LHCN-M2 (cell line): ENCODE measurements around the gene ZNF385D. TPM values are rescaled to one million over a fixed set of nuclear protein-coding genes. Genes with fewer than 3 reads are reported as not detected.

Experiments
- DNase-seq: peaks from one replicate; pipeline ENCODE4 v3.0.0-alpha.2; 2012; ENCODE audit warnings: low read depth
- polyA plus RNA-seq: library from polyadenylated mRNA; unstranded; fragments of >200 nt; gene quantifications from one replicate; pipeline ENCODE4 v1.2.1, GENCODE V29; 2012; ENCODE audit warnings: missing spikeins
- total RNA-seq: library from RNA; depleted of rRNA; stranded (reverse); fragments of >200 nt; gene quantifications from 2 replicates; pipeline ENCODE4 v1.2.3, GENCODE V29; 2014; rRNA removed

ZNF385D gene, protein sequence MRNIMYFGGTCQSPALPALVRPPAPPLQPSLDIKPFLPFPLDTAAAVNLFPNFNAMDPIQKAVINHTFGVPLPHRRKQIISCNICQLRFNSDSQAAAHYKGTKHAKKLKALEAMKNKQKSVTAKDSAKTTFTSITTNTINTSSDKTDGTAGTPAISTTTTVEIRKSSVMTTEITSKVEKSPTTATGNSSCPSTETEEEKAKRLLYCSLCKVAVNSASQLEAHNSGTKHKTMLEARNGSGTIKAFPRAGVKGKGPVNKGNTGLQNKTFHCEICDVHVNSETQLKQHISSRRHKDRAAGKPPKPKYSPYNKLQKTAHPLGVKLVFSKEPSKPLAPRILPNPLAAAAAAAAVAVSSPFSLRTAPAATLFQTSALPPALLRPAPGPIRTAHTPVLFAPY
- total RNA-seq = 3.9 and 10.6 TPM in 2 replicates
- polyA plus RNA-seq = 3.9 TPM

DNA sequence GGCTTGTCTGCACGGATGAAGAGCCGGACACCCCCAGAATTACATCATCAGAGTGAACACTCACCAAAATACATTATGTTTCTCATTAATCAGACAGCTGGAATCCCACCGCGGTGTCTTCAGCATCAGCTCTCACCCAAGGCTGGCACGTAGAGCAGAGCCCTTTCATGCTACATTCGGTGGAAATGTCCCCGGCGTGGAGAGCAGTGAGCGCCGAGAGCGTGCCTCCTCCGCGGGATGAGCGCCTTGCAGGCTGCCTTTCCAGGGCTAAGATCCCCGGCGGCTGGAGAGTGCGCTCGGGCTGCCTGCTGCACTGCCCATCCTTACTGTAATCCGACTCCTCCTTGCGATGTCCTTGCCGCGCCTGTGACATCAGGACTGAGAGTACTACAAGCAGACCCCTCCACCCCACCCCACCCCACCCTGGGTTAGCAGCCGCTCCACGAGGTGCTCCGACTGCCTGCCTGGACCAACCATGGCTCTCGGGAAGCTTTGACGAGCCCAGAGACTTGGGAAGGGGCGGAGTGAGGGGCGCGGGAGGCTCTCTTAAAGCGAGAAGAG is at the start of gene ZNF385D:
Gene ZNF385D, minus strand, starts transcription at position 380 of the 561 bp plus-strand sequence. Its CDS starts 294 bp downstream, at position 86.
- peak; percentile 88 for DNase-seq

DNA sequence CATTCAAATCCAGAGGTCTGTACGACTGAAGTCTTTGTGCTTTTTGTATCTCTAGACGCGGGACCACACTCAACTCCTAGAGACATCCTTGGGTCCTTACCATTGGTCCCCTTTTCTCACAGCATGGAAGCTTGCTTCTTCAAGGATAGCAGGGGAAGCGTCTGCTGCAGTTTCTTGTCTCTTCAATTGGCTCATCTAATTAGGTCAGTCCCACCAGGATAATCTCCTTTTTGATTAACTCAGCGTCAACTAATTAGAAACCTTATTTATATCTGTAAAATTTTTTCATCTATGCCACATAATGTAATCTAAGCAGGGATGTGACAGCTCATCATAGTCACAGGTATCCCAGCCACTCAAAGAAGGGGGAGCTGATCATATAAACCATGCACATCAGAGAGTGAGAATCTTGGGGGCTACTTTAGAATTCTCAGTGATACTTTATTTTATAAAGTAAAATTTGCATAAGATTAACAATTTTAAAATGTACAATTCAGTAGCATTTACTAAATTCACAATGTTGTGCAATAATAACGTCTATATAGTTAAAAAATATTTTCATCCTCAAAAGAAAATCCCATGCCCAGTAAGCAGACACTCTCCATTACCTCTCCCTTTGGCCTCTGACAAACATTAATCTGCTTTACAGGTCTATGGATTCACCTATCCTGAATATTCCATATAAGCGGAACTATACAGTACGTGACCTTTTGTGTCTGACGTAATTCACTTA is 47.5 kb upstream of the ZNF385D start:
- DNase-seq = no peak

DNA sequence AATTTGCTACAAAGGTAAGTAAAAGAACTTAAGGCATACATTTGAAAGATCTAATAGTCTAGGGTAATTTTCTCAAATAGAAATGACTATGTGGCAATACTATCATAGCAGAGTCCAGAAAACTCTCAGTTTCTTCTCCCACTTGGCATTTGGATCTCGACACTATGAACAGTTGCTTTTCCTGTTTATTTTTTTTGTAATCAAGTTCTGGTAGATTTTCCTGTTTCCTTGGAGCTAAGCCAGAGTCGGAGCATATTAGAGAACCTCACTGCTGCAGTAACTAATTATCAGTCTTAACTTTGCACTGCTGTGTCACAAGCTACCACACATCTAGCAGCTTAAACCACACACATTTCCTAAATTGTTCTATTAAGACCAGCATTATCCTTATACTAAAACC is 44.9 kb upstream of the ZNF385D start:
- peak; percentile 8 for DNase-seq

DNA sequence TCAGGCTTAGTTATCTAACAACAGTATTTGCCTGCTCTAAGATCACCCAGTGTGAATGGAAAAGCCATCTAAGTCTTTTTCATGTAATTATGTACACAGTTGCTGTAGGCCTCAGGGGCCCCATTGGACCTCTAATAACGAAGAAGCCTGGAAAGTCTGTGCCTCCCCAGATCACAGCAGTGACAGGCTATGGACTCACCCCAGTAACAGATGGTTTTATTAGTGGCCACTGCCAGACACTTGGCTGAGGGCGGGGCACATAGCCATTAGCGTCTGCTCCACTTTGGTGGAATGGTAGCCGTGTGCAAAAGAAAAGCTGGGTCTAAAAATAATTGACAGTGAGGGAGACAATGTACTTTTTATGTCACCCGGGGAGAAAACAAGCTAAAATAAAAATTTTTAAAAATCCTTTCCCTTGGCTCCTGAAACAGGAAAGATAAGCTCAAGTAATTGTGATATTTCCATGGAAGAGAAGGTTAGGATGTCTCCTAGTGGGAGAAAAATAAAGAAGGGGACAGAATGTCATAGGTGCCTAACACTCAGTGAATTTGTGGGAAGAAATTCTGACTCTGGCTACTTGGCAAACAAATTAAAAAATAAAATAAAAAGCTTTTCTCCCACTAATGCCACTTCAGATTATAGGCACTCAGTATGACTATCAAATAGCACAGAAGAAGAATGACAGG is 44.3 kb upstream of the ZNF385D start:
- peak; percentile 37 for DNase-seq

DNA sequence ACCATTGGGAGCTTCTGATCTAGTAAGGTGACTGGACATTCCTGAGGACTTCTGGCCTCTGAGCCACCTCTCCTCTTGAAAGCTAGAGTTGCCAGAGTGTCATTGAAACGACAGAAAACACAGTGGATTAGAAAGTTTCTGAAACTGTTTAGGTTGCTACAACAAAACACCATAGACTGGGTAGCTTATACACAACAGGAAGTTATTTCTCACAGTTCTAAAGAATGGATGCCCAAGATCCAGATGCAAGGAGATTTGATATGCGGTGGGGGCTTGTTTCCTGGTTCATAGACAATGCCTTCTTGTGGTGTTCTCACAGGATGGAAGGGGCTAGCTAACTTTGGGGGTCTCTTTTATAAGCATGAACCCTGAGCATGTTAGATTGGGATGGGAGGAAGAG is 43.3 kb upstream of the ZNF385D start:
- DNase-seq = no peak

DNA sequence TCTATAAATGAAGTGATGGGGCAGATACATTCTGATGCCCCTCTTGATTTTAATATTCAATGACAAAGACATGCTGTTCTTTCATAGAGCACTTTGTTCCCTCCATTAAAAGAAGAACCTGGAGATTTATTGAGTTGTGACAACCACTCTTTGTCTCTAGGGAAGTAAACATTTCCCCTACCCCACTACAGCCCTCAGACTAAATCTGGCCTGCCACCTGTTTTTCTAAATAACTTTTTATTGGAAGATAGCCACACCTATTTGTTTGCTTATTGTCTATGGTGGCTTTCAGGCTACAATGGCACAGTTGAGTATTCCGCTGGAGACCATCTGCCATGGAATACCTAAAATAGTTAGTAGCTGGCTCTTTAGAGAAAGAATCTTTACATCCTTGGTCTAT is 41.2 kb upstream of the ZNF385D start:
- no peak for DNase-seq

DNA sequence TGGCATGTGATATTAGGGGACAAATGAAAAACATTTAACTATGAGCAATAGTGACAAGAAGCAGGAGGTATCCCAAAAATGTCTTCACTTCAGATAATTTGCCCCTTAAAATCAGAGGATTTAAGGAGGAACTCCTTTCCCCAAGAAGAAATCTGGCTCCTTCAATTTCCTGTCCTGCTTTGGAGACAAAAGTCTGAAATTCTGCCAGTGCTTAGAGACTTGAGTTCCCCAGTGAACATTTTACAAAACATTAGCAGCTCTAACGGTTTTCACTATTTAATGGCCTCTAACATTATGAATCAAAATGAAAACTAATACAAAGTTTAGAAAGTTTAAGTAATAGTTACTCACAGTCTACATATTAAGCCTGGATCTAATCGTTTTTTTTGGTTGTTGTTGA is 40.3 kb upstream of the ZNF385D start:
- DNase-seq = no peak

DNA sequence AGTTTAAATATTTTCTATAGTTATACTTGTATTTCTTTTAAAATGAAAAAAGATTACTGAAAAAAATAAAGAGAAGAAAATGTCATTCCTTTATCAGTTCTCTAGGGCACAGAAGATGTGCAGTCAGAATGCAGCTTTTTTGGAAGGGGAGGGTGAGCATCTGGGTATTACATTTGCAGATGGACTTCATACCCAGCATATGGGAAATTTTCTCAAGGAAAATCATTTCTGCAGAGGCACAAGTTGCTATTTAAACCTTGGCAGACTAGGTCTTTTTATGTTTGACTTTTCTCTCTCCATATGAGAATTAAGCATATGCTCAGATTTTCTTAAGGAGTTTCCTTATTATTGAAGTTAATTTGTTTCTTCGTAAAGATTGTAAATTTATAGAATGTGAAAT is 39.5 kb upstream of the ZNF385D start:
- DNase-seq = no peak

DNA sequence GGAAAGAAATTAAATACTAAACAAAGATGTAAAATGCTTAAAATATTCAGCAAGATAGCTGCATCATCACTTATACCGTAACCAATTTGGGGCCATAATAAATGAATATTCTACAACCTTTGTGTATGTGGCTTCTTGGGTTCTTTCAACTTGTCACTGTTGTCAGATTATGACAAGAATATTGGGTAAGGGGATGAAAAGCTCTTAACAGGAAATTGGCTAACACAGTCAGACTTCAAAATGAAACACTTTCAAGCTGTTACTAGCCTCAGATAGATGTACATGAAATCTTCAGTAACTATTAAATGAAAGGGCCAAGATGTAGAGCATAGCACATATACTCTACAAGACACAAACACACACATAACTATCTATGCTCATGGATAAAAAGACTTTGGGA is 38.7 kb upstream of the ZNF385D start:
- DNase-seq = no peak

DNA sequence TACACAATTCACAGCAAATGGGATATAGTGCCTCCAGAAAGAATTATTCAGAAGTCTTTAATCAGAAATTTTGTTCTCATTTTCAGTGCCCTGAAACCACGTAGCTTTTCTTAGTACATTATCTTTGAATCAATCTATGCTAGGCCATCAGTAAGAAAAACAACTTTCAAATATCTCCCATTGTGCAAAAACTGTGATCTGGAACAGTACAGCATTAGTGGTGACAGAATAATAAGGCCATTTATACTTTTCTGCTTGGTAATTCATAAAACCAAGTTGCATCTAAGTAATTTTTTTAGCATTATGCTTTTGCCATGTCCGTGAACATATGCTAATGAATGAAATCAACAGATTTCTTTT is 35.4 kb upstream of the ZNF385D start:
- DNase-seq = no peak

DNA sequence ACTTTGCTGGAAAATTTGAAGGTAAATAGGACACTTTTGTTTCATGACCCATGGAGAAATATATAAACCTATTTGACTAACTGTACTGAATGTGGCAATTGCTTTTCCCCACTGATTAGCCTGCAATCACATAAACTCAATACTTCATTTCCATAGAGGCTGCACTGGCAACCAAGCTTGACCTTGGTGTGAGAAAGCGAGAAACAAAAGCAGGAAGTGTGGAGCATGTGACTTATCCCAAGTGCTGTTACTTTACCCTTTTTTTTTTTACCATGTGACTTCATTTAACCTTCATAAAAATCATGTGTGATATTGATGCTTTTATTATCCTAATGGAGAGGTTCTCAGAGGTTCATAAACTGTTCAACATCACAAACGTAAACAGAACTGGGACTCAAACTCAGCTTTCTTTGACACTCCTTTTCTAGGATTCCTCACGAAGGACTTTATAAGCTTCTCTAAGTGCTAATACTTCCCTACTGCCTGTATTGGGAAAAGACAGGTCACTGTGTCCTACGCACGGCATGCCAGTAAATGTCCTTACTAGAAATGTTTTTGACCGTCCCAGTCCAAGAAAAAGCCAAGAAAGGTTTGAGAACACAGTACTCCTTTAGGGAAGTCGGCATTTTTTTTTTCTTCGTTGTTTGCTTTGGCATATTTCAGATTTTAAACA is 34.9 kb upstream of the ZNF385D start:
- no peak for DNase-seq

DNA sequence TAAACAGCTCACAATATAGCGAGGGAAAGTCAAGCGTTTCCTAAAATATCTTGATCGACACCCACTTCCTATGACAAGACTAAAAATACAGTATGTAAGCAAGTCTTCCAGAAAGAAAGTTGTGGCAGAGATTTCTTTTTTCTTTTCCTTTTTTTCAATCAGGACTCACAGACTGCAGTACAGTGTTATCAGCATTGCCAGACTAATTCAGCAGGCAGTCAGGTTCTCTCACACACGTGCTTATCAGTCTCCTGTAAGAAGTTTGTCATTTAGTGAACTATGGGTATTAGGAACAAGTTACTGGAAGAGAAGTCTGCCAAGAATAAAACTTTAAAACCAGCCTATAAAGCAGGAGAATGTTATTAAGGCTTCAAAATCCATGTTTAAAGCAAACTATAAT is 32.8 kb upstream of the ZNF385D start:
- no peak for DNase-seq

DNA sequence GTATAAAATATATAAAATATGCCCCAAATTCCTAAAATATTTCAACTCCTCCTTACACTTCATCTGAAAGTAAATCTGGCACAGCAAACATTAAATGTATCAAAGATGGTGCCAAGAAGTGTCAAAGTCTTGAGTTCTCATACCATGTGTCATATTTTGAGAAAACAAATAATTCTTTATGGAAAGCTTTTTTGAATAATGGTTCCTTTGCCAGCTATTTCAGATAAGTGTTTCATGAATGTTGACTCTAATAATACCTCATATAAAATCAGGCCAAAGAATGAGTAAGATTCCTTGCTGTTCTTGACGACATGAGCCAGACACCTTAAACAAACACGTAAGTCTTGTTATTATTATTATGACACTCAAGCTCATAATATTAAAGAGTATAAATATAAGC is 30.3 kb upstream of the ZNF385D start:
- no peak for DNase-seq

DNA sequence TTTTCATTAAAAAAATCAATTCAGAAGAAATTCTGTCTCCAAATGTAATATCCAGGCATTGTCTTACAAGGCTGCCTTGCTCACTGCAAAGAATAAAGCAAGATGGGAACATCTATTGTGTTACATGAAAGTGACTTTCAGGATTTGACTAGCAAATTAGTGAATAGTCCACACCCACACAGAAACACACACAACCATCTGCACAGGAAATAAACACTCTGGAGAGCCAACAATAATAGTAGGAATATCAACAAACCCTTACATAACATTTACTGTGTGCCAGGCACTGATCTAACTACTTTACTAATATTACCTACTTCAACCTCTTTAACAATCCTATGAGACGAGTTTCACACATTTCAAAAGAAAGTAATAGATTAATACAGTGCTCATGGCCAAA is 28.9 kb upstream of the ZNF385D start:
- DNase-seq = peak; percentile 15

DNA sequence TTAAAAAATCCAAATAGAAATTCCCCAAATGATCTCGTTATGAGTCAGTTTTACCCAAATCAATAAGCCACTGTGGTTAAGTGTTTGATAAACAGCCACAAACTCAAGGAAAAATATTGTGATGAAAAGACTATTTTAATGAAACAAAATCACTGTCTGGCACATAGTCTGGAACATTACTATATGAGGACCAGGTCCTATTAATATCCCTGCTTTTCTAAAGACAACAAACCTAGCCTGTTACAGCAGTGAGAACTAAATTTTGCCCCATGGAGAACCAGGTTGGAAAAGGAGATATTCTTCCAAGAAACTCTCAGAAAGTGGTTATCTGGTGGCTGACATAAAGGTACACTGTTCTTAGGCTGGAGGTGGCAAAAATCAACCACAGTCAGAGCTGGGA is 27.7 kb upstream of the ZNF385D start:
- no peak for DNase-seq

DNA sequence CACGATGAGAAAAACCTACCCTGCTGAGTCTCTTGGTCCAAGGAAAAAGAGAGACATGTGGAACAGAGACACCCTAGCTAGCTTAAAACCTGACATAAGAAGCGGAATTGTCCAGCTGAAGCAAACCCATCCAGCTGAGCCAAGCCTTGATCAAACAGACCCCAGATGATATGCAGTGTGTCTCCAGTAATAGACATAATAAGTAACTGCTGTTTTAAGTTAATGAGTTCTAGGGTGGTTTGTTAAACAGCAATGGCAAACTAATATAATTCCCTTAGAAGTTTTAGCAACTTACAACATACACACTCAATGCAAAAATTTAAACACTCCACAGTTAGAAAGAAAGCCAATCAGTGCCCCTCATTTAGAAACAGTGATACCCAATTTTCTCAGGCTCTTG is 26.8 kb upstream of the ZNF385D start:
- DNase-seq = no peak

DNA sequence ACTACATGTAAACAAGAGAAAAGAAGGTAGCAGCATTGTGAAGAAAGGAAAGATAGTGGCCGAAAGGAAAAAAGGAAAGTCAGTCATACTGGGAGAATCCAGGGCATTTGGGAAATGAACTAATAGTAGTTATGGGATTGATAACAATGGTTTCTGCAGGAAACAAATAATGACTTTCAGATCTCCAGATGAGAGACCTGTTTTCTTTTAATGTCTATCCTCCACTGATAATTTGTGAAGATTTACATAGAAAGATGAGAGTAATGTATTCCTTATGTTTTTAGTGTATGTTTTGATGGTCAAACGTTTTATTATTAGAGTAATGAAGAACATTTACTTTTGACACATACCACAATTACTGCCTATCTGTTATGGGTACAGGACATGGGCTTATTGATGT is 15.0 kb upstream of the ZNF385D start:
- no peak for DNase-seq

DNA sequence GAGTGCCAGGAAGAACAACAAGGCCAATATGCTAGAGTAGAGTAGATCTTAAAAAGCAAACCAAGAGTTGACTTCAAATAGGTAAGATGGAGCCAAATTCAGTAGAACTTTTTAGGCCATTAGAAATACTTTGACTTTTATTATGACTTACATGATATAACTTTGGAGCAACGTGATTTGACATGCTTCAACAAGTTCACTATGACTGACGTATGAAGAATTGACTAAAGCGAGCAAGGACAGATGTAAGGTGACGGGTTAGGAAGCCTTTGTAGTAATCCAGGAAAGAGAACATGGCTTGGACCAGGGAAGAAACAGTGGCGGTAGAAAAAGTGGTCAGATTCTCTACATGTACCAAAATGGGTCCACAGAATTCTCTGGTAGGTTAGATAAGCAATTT is 4.9 kb upstream of the ZNF385D start:
- no peak for DNase-seq

DNA sequence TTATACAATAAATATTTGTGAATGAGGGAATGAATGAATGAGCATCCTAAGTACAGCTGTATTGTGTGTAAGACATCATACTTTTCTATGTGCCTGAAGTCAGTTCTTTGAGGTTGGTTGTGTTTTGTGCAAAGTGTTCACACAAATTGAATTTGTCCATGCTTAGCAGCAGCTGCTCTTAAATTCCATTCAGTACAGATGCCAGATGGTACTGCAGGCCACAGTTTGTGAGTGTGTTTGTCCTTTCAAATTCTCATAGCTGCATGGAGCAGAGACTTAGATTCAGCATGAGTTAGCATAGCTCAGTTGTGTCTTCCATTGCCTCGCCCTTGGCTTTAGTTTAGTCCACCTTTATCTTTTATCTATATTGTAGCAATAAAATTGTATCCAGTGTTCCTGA is 3.8 kb upstream of the ZNF385D start:
- peak; percentile 50 for DNase-seq

DNA sequence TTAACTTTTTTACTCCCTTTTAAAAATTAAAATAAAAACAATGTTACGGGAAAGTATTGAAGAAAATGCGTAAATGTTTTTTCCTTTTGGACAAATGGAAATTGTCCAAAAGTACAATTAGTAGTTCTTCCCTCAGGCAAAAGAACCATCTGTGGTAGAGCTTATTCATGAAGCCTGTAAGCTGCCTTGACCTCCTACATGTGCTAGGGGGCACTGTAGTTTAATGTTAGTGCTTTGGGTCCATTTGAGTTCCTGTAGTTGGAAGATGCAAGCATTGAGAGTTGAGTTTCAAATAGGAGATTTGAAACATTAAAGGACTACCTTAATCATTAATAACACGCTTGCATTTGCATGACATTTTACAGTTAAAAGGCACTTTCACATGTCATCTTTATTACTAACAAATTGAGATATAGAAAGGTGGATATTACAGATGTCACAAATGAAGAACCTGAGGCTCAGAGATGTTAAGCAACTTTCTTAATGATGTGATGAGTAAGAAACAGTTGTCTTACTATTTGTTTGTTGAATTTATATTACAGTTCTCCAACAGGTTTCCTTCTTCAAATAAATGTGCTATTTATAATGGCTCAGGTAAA is 1.8 kb upstream of the ZNF385D start:
- DNase-seq = peak; percentile 80

DNA sequence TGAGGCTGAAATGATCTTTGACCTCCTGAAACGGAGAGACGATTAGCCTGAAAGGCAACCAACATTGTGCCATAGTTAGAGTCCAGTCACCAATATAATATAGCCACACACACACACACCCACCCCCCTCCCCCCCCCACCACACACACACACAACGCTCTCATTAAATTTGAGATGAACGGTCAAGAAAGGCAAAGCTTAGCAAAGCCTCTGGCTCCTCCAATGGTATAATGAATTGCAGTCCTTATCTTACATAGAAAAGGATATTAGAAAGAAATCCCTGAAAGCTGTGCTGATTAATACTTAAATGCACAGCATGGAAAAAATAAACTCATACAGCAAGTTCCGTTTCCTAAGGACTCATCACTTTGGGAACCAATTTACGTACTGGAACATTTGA is 876 bp upstream of the ZNF385D start:
- peak; percentile 31 for DNase-seq
